ENCODE results near the gene RNASE11.

GRCh38 chr14:20623798-20624197 lies 36.0 kb upstream of the RNASE11 start:
- no peak for TF ChIP-seq POLR2A (IDR thresholded peaks at IDR 0.05; ENCODE audit: low read depth, low read length)
- TF ChIP-seq SPI1 (IDR thresholded peaks at IDR 0.05; ENCODE audit: low read depth, low read length) = peak; percentile 35
- TF ChIP-seq POLR2AphosphoS5 (IDR thresholded peaks at IDR 0.05; ENCODE audit: low read depth, low read length) = no peak
- no peak for TF ChIP-seq TAF1 (IDR thresholded peaks at IDR 0.05; ENCODE audit: low read depth, low read length)
- no peak for TF ChIP-seq POU2F2 (IDR thresholded peaks at IDR 0.05; ENCODE audit: low read depth, low read length)
- no peak for TF ChIP-seq PAX5 (IDR thresholded peaks at IDR 0.05; ENCODE audit: insufficient read depth, low read length, severe bottlenecking)
